Effector CD4-positive, alpha-beta T cell (primary cell): ENCODE data around the gene STXBP5.

ENCODE experiments used
- DNase-seq: peaks from one replicate; pipeline ENCODE4 v3.0.0-alpha.2; 2020

Gene STXBP5

DNA sequence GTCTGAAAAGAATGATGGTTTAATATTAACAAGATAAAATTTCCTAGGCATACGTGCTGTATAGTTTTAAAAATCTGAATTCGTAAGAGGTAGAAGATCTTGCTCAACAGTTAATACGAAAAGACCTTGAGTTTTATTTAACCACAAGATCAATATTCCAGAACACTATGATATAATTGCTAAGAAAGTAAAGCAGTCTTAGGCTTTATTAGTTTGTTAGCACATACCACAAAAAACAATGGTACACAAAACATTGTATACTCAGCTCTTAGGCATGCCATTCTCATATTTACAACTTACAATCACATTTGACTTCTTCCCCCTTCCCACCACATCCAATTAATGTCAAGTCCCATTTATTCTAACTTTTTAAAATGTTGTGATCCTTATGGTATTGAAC, 24.4 kb upstream of the STXBP5 start:
- DNase-seq, result no peak

DNA sequence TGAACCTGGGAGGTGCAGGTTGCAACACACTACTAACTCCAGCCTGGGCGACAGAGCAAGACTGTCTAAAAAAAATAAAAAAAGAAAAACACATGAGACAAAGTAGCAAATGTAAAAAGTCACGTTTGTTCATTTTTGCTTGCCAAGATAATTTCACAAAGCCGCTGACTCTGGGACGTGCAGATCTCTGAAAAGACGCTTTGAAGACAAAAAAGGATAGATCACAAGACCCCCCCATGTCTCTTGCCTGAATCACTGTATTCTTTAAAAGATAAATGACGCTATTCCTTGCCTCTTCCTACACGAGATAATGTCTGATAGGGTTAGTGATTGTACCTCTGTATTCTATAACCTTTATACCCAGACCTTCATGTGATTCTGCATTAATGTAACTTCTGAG, 23.3 kb upstream of the STXBP5 start:
- no peak for DNase-seq

DNA sequence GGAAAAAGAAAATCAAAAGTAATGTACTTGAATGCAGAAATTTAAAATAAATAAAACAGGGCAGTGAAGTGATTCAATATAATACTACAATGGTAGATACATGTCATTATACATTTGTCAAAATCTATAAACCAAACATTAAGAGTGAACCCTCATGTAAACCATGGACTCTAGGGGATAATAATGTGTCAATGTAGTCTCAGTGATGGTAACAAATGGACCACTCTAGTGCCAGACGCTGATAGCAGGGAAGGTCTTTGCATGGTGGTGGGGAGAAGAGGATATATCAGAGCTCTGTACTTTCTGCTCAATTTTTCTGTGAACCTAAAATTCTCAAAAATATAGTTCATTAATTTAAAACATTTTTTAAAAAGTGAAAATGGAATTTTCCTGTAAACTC, 19.8 kb upstream of the STXBP5 start:
- no peak for DNase-seq

DNA sequence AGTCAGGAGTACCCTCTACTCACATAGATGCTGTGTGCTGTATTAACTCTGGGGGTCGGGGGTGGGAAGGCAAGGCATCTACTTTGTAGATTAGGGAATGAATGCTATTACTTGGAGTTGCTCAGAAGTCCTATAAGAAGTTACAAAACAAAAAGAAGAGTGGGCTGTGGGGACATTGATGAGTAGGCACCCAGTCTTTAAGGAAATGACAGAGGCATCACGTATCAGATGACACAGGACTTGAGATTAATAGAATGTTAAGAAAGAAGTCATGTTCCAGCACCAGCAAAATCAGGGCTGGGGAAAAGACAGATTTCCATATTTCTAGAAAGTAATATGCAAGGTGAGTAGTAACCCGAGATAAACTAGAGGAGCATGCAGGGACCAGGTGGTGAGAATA, 19.0 kb upstream of the STXBP5 start:
- no peak for DNase-seq

DNA sequence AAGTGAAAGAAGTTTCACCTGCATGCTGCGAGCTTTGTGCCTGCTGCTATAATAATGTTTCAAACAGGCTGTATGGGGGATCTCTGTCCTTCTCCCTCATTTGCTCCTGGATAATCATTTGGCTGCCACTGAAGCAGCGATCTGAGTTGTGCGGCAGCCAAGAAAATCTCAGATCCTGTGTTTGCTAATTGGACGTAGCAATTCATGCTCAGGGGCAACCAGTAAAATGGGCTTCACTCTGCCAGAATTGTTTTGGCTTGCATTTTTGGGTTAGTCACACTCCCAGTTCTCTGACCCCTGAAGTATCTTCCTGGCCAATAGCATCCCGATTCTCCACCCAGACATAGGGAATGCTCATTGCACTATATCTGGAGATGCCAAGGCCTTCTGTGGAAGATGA, 13.7 kb upstream of the STXBP5 start:
- DNase-seq, result no peak

DNA sequence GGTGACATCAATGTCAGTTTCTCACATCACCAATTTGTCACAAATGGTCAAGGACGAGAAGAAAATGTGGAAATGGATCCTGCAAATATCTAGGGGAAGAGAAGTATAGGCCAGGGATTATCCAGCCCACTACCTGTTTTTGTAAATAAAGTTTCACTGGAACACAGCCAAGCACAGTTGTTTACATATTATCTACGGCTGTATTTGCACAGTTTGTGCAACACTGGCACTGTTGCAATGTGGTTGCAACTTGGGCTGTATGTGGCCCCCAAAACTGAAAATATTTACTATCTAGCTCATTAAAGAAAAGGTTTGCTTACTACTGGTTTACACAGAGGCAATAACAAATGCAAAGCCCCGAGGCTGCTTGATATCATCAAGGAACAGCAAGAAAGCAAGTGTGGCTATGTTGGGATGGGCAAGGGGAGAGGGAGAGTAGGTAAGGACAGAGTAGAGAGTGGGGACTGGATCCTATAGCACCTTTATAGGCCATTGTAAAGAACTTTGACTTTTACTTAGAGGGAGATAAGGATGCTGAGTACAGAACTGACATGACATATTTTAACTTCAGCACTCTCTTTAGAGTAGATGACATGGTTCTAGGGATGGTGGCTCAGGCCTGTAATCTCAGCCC, 11.8 kb upstream of the STXBP5 start:
- DNase-seq, result no peak

DNA sequence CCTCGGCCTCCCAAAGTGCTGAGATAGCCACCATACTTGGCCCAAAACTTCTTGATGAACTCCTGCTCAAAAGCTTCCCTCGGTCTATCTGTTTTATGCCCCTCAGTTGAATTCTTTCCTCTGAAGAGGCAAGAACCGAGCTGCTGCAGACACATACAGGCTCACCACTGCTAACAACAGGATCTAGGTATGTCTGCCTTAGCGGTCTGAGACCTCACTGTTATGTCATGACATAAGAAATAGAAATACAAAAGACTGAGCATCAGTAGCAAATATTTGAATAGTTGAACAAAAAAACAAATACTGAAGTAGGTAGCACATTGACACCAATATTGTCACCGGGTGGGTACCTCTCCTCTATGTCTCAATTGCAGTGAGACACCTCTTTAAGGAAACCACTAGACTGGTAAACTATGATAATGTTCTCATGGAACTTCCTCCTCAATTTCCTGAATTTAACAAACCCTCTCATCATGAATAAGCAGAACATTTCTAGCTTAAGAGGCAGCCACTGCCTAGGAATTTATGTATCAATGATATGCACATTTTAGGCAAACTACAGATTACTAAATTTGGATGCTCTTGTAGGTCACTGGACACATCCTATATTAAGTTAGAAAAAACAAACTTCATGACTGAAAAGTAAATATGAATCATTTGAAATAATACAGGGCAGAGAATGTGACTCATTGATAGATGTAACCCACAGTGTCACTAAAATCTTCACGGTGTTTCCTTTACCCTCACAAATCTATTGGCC, 9.4 kb upstream of the STXBP5 start:
- no peak for DNase-seq

DNA sequence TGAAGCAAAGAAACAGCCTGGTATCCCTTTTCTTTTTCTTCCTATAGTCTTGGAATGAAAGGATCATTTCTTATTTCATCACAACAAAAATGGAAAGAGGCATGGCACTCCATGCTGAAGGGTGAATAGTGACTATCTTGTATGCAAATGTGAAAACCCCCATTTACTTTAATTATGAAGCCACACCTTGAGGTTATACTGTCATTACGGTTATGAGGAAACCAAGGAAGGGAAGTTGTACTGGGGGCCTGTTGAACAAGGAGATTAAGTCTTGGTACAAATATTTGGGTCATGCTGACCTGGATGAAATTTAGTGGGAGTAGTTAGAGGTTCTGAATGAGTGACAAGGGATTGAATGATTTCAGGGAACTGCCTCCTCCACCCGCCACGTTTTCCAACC, 8.7 kb upstream of the STXBP5 start:
- DNase-seq, result no peak

DNA sequence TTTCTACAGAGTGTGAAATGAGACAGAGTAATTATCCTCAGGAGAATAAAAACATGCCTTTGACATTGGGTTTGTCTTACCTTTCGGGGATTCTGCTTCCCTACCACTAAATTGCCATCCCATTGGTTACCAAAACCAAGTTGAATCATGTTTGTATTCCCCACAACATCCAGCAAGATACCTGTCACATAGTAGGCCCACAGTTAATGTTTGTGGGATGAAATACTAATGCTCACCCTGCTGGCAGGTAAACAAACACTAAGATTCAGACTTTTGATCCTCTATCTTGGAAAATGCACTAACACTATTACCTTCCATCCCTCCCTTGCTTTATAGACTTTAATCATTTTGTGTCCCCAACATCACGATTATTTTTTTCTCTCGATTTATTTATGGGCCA, 8.2 kb upstream of the STXBP5 start:
- no peak for DNase-seq

DNA sequence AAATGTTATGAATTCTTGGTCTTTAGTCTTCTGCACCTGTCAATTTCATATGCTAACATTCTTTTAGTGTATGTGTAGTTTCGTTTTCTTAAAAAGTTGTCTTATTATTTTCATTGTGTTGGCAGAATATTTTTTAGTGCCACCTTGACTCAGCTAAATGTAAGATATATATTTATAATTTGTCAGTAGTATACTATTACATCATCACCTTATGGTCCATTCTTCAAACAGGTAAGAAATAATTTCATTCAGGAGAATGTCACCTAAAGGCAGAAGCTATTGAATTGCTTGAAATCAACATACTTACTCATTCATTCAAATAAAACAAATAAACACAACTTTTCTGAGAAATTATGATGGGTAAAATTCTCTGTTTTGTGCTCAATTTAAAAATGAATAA, 3.5 kb upstream of the STXBP5 start:
- DNase-seq, result no peak

DNA sequence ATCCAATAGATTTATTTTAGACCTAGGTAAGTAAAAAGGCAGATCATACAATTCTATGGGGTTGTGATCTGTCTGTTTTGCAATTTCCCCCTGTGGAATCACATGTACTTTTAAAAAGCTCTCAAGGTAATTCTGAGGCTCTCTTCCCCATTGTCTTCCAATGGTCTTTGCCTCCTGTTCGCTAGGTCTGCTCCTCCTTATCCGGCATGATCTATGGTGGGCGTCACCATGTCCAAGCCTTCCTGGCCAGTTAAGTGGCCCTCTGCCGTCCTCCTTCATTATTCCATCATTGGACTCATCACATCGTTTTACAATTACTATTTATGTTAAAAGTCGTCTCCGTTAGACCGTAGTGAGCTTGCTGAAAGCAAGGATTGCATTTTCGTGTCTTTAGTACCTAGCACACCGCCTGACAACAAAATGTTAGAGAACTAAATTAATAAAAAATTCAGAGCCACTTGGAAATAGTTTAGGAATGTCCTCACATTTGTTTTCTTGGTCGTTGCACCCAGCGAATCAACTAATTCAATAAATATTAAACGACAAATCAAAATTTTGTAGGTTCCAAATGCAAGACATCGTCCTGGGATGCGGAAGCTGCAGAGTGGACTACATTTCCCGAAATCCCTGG, 2.2 kb upstream of the STXBP5 start:
- DNase-seq, result no peak

DNA sequence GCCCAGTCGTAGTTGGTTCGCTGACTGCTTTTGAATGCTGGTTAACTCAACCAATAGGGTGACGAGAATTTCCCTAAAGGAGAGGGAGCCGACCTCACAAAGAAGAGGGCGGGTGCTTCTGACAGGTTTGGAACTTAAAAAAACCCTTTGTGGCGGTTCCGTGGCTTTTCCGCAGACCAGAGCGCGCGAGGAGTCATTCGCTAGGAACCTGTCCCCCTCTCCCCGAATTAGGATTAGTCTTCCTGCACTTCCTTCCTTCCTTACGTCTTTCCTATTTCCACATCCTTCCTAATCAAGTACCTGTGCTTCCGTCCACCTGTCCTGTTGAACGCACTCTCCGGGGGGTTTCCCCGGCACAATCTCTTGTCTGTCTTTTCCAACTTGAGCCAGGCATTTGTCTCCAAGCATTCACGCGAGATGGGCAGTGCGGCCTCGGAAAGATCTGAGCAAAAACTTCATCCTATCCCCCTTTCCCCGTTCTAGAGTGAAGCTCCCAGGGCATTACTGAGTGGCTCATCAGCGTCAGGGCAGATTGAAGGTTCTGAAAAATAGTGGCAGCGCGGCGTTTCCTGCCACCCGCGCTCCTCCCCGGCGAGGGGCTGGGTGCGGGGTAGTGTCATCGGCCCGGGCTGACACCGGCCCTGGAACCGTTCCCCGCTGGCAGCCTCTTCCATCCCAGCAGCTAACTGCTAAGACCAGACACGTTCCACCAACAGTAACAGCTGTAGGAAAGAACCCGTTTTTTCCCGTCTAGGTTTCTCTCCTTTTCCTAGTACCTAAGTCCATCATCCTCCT, 1.5 kb upstream of the STXBP5 start:
- DNase-seq, result peak; percentile 79

DNA sequence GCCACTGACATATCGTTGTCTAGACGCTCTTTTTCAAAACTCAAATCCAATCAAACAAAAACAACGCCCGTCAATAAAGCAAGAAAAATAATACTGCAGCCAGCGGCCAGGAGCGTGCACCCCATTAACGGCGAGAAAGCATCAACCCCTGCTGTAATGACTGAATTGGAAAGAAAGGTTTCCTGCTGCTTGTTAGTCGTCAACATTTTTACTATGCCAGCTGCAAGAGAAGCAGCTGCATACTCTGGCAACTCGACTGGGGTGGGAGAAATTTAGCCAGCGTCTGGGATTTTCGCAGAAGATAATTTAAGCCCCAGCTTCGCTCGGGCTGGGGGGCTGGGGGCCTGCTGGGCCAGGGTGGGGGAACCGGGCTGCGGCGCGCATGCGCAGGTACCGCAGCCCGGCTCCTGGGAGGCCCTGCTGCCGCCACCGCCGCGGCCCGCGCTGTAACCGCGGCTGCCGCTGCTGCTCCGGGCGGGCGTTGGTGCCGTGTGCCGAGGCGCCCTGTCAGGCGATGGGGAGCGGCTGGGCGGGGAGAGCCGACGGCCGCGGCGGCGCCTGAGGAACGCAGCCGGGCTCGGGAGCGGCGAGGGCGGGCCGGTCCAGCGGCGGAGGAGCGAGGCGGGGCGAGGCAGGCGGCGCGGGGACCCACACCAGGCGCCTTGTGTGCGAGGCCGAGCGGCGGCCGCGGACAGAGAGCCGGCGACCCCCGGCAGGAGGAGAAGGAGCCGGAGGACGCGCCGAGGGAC, 732 bp upstream of the STXBP5 start:
- DNase-seq, result peak; percentile 56

DNA sequence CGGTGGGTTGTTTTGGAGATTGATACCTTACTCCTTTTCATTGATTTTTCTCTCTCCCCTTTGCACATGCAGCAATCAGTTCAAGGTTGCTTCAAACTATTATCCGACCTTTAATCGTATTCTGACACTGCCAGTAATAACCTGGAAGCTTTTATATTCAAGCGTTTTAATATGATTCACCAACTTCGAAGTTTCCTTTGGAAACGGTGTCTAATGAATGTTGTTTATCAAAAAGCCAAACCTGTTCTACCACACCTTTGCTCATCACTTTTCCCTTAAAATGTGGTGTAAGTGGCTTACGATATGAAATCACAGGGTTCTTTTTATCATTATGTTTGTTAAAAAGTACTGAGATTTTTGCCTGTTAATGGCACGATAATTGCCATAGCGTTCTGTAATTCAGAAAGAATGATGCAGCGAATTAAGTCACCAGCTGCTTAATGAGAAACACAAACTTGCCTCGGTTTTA, 660 bp downstream of the STXBP5 start:
- DNase-seq, result no peak

DNA sequence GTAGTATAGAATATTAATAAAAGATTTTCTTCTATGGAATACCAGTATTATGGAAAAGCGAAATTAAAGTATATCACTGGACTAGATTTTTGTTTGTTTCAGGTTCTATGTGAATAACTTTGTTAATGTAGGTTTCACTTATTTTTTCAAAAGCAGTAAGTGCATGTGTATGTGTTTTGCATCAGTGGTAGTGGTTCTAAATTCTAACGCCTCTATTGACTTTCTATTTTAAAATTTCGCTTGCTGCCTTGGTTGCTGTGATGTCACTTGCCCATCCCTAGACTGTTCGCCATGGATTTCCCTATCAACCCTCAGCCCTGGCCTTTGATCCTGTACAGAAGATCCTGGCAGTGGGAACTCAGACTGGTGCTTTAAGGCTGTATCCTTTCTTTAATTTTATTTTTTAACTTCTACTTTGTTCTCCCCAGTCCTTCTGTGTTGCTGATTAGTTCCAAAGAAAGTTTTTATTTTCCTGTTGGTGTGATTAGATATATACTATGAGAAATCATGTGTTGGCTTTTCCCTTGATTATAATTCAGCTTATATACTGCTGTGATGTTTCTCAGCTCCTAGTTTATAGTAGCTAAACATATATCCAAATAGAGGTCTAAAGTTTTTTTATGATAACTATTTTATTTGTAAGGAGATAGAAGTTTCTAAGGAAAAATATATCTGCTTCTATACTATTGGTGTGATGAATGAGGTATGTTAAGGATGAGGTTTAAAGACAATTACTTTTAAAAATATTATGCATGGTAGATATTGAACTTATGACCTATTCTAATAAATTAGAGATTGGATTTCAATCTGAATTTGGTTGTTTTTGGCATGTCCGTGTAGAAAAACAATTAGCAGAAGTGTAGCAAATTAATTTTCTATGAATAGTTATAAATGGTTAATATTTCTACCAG, 1.7 kb downstream of the STXBP5 start:
- no peak for DNase-seq

DNA sequence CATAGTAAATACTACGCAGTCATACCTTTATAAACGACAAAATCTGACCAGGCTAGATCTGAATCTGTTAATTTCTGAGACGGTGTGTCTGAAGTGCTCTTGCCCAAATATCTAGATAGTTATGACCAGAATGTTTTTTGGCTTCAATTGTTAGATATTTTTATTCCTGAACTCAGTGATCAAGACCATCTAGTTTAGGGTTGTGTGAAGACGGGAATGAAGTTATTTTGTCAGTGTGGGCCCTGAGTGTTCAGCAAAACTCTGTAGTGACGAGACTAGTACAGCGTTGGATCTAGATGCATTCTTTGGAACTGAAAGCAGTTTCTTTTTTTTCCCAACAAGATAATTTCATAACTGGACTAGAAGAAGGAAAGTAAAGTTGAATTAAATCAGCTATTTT, 3.1 kb downstream of the STXBP5 start:
- DNase-seq, result no peak

DNA sequence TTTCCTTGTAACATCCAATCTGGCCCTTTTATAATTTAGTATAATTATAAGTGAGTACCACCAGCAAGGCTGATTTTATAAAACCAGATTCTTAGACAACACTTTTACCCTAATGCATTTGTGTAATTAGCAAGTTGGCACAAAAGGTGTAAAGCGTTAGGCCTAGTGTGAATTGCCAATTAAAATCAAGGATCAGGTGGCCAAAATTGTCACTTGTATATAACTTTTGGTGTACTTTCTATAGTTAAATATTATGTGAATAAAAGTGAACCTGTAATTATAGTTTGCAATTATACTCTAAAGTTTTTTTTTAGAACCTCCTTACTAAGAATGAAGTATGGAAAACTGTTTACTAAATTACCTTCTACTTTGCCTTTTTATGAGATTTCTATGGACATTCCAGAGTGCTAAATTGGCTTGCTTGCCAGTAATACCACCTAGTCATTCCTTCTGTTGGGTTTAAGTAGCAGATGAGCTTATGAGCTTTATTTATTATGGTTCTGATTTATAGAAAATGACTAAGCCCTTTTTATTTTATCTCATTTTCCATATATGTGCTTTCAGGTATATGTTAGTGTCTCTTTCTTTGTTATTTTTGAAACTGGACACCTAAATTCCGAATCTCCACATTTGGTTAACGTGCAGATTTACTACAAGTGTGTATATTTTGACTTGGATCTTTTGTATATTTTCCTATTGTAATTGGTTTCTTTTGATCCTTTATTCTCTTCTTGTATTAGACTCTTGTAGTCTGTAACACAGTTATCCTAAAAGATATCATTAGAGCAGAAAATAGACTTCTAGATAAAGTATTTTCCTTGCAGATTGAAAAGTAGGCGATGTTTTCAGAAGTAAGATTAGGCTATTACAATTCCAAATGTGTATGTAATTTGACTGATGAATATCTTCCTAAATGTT, 3.9 kb downstream of the STXBP5 start:
- DNase-seq, result no peak

DNA sequence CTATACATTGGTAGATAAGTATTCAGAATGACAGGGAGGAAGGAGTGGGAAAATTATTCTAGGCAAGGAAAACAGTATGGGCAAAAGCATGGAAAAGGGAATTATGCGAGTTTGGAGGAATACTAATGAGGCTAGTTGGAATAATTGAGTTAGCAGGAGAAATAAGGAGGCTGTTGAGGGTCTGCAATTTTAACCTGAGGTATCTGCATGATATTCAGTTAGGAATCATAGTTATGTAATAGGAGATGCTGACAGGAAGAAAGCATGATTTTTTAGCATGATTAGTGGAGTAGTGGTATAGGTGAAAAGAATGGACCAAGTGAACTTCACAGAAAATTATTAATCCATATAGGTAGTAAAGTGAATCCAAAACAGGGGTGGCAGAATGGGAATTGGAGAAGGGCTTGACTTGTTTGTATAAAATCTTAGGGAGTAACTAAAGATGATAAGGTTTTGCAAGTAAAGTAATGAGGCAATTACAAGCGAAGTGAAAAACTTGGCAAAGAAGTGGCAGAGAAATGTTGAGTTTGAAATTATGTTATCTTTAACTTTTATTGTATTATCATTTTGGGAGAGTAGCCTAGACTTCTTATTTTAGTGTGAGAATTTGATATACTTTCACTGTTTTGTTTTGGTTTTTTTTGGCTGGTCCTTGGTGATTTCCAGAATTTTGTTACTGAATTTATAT, 5.7 kb downstream of the STXBP5 start:
- DNase-seq, result no peak

DNA sequence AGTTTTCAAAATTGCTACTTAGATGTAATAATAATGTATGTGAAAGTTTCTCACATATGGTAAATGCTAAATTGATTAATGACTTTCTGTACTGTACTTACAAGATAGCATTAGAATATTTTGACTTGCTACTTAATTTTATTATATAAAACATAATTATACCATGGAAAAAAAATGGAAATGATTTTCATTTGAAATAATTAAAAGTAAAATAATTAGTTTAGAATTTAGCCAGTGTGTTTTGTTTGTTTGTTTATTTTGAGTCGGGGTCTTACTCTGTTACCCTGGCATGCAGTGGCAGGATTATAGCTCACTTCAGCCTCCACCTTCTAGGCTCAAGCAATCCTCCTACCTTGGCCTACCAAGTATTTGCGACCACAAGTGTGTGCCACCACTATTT, 7.1 kb downstream of the STXBP5 start:
- DNase-seq, result no peak

DNA sequence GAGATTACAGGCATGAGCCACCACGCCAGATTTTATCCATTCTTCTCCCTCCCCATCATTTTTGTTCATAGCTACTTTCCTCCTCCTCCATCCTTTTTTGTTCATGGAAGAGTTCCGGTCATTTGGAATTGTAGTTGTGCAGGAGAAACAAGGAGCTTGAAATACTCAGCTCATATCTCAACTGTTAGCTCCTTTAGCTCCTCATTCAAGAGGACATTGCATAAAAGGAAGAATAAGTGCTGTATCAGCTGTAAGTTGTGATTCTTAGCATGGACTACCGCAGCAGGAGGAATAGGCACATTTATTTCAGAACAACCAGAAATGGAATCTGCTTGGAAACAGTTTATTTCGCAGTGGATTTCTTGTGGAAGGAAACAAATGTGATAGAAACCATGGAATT, 7.6 kb downstream of the STXBP5 start:
- DNase-seq, result no peak
